CD4-positive, alpha-beta T cell (primary cell): ENCODE measurements around the gene LST1. TPM values are rescaled to one million over a fixed set of nuclear protein-coding genes. Genes with fewer than 3 reads are reported as not detected.

Experiments
- ATAC-seq: fragments of 200-7000 bp; cut with Tn5 transposase; one replicate; pipeline ENCODE4 v1.10.0; 2022; ENCODE audit warnings: mild to moderate bottlenecking; ENCODE audit not compliant: poor library complexity
- CTCF ChIA-PET: fragments of 350-600 bp; sonication (Branson Sonifier 250); formaldehyde crosslinking; loops from one replicate; lab custom pipeline; 2021; ENCODE audit warnings: antibody characterized with exemption, inconsistent platforms; lab: Charles Lee
- POLR2A ChIA-PET: fragments of 350-600 bp; sonication (Branson Sonifier 250); formaldehyde crosslinking; loops from one replicate; lab custom pipeline; 2021; ENCODE audit warnings: antibody characterized with exemption, inconsistent platforms; lab: Charles Lee
- DNase-seq, 14 experiments: peaks; one replicate each; pipeline ENCODE4 v3.0.0-alpha.2; 2013 to 2020; ENCODE audit warnings: mixed read lengths in 2 of 14
- H3K27ac ChIP-seq, 2 donors: one replicate each; pipeline versions ENCODE4 v1.5.1 to v1.7.0; 2013; ENCODE audit warnings: low read length in 2 of 2, low read depth in 1 of 2, mild to moderate bottlenecking in 1 of 2
- H3K27me3 ChIP-seq, 2 experiments: 1 replicate in 1 of 2; 2 replicates in 1 of 2; pipeline versions ENCODE4 v1.6.1 to v1.7.0; 2013; ENCODE audit warnings: low read length in 2 of 2, control low read depth in 1 of 2, mild to moderate bottlenecking in 1 of 2, moderate library complexity in 1 of 2; ENCODE audit not compliant: insufficient read depth in 2 of 2, control insufficient read depth in 1 of 2
- H3K36me3 ChIP-seq: one replicate; pipeline ENCODE4 v1.6.1; 2013; ENCODE audit warnings: low read length, control low read depth; ENCODE audit not compliant: insufficient read depth
- H3K4me1 ChIP-seq: one replicate; pipeline ENCODE4 v1.6.1; 2013; ENCODE audit warnings: low read length, control low read depth; ENCODE audit not compliant: insufficient read depth
- H3K4me3 ChIP-seq: one replicate; pipeline ENCODE4 v1.5.1; 2013; ENCODE audit warnings: mild to moderate bottlenecking, low read length, moderate library complexity
- H3K9me3 ChIP-seq, 2 experiments: 1 replicate in 1 of 2; 2 replicates in 1 of 2; pipeline versions ENCODE4 v1.6.1 to v1.7.0; 2013; ENCODE audit warnings: low read length in 2 of 2, mild to moderate bottlenecking in 2 of 2, control low read depth in 1 of 2, moderate library complexity in 1 of 2; ENCODE audit not compliant: control insufficient read depth in 1 of 2, insufficient read depth in 1 of 2
- H3K27ac Mint-ChIP-seq: one replicate; pipeline ENCODE4 v1.8.0; 2020; ENCODE audit warnings: mixed read lengths
- H3K27me3 Mint-ChIP-seq: one replicate; pipeline ENCODE4 v1.8.0; 2021; ENCODE audit warnings: mixed read lengths
- H3K36me3 Mint-ChIP-seq: one replicate; pipeline ENCODE4 v1.8.0; 2021; ENCODE audit warnings: low read depth, mixed read lengths
- H3K4me1 Mint-ChIP-seq: one replicate; pipeline ENCODE4 v1.8.0; 2021; ENCODE audit warnings: low read depth, mixed read lengths
- H3K4me3 Mint-ChIP-seq: one replicate; pipeline ENCODE4 v1.8.0; 2020; ENCODE audit warnings: mild to moderate bottlenecking, mixed read lengths
- H3K9me3 Mint-ChIP-seq: one replicate; pipeline ENCODE4 v1.8.0; 2020; ENCODE audit warnings: mixed read lengths
- intact Hi-C, 2 experiments: fragments of 100-400 bp; cut with DNase I in 1 of 2; cut with micrococcal nuclease in 1 of 2; formaldehyde crosslinking; loops; one replicate each; pipeline versions ENCODE4 v1.15.1 to v1.9.0; 2023 to 2025; cut with DNase I, micrococcal nuclease
- total RNA-seq, 174 experiments: library from RNA in 2 of 174; stranded (reverse) in 2 of 174; gene quantifications; one replicate each; pipeline ENCODE4 v1.2.3 and lab custom pipeline; 2021 to 2026
- TF ChIP-seq, protein P1 (sequence below): fragments of 200-600 bp; IDR thresholded peaks from one replicate; pipeline ENCODE4 v1.8.0; 2022; ENCODE audit warnings: antibody characterized with exemption, mild to moderate bottlenecking

LST1 gene
- total RNA-seq, 2 experiments from 2014 or later: 8.9 to 10.3 TPM

- ATAC-seq (peak; percentile 79), DNase-seq (peak; percentile 86 to 99 (median 95))
- Mint-ChIP-seq H3K4me1 (peaks cover 52% of the 10 kb centered on the region), H3K27me3 (no peaks in the 10 kb centered on the region), H3K27ac (peak overlapping the region; percentile 92), H3K9me3 (no peaks in the 10 kb centered on the region), H3K4me3 (peak overlapping the region; percentile 92), H3K36me3 (peaks cover 39% of the 10 kb centered on the region)
- TF ChIP-seq, protein P1, sequence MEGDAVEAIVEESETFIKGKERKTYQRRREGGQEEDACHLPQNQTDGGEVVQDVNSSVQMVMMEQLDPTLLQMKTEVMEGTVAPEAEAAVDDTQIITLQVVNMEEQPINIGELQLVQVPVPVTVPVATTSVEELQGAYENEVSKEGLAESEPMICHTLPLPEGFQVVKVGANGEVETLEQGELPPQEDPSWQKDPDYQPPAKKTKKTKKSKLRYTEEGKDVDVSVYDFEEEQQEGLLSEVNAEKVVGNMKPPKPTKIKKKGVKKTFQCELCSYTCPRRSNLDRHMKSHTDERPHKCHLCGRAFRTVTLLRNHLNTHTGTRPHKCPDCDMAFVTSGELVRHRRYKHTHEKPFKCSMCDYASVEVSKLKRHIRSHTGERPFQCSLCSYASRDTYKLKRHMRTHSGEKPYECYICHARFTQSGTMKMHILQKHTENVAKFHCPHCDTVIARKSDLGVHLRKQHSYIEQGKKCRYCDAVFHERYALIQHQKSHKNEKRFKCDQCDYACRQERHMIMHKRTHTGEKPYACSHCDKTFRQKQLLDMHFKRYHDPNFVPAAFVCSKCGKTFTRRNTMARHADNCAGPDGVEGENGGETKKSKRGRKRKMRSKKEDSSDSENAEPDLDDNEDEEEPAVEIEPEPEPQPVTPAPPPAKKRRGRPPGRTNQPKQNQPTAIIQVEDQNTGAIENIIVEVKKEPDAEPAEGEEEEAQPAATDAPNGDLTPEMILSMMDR: no peak
- ChIA-PET CTCF (interaction anchor here (0.9 to 1.0 kb wide), 2 partner anchors 21 to 69 kb away, joined by 4 read pairs; no protein-coding TSS in a partner anchor), POLR2A (interaction anchor here (0.6 to 4.9 kb wide), 16 partner anchors 26 to 1351 kb away, joined by 3 to 46 read pairs (median 4); partner anchors contain the start of genes ABHD16A, BAG6, C6orf47 and DDX39B)
- Histone ChIP-seq H3K9me3 (no peaks in the 10 kb centered on the region), H3K36me3 (peaks cover 26% of the 10 kb centered on the region), H3K27me3 (no peaks in the 10 kb centered on the region), H3K27ac (peak overlapping the region; percentile 97 to 99), H3K4me1 (peaks cover 46% of the 10 kb centered on the region), H3K4me3 (peak overlapping the region; percentile 74)
- intact Hi-C loops: loop anchor here (1.0 to 2.0 kb wide), 5 partner anchors 32 to 73 kb away; partner anchors contain the start of genes BAG6 (in 2 of the 2), ATP6V1G2 (in 1 of the 2), C6orf47 (in 1 of the 2) and GPANK1 (in 1 of the 2)
These were observed 33.9 kb downstream of the LST1 start for GRCh38 chr6:31619805-31620585.

GRCh38 chr6:31620586-31621319 lies 34.7 kb downstream of the LST1 start, which contains the start of gene PRRC2A:
PRRC2A (plus strand) TSS chr6:31620715; CDS start chr6:31622790, 2,075 bp downstream.
- H3K27ac Mint-ChIP-seq: peak within 1 kb of the TSS; percentile 92
- Histone ChIP-seq H3K27me3 (no peaks in the 10 kb centered on the region), H3K36me3 (peaks cover 34% of the 10 kb centered on the region), H3K4me1 (peaks cover 38% of the 10 kb centered on the region), H3K4me3 (peak within 1 kb of the TSS; percentile 74), H3K9me3 (no peaks in the 10 kb centered on the region), H3K27ac (peak within 1 kb of the TSS; percentile 97 to 99)
- POLR2A ChIA-PET: interaction anchor here (0.6 to 4.9 kb wide), 17 partner anchors 26 to 1351 kb away, joined by 3 to 46 read pairs (median 4); partner anchors contain the start of genes ABHD16A, BAG6, C6orf47 and DDX39B
- peaks cover 46% of the 10 kb centered on the region for H3K36me3 Mint-ChIP-seq
- peaks cover 44% of the 10 kb centered on the region for H3K4me1 Mint-ChIP-seq
- TF ChIP-seq, protein P1: no peak
- H3K27me3 Mint-ChIP-seq: no peaks in the 10 kb centered on the region
- peak within 1 kb of the TSS; percentile 93 for H3K4me3 Mint-ChIP-seq
- CTCF ChIA-PET: interaction anchor here (0.9 to 1.0 kb wide), 2 partner anchors 22 to 70 kb away, joined by 4 read pairs; no protein-coding TSS in a partner anchor
- H3K9me3 Mint-ChIP-seq: no peaks in the 10 kb centered on the region
- intact Hi-C loops: loop anchor here (1.0 to 2.0 kb wide), 5 partner anchors 32 to 74 kb away; partner anchors contain the start of genes BAG6 (in 2 of the 2), ATP6V1G2 (in 1 of the 2), C6orf47 (in 1 of the 2) and GPANK1 (in 1 of the 2)
- ATAC-seq (peak; percentile 20), DNase-seq (peak in 10 of 14 experiments; percentile 71 to 96 (median 86))
